Colonic mucosa (tissue), 4 donors: ENCODE data around the gene SLIT2. TPM values are rescaled to one million over a fixed set of nuclear protein-coding genes. Genes with fewer than 3 reads are reported as not detected.

Experiments used
- DNase-seq: peaks from one replicate; pipeline ENCODE4 v3.0.0-alpha.2; 2020
- H3K27ac ChIP-seq: fragments of 200-600 bp; one replicate; pipeline ENCODE4 v1.8.0; 2021
- H3K27me3 ChIP-seq: fragments of 200-600 bp; one replicate; pipeline ENCODE4 v1.8.0; 2021
- H3K36me3 ChIP-seq: fragments of 200-600 bp; one replicate; pipeline ENCODE4 v1.8.0; 2021
- H3K4me1 ChIP-seq: fragments of 200-600 bp; one replicate; pipeline ENCODE4 v1.8.0; 2021; ENCODE audit warnings: mild to moderate bottlenecking
- H3K4me3 ChIP-seq: fragments of 200-600 bp; one replicate; pipeline ENCODE4 v1.8.0; 2021
- H3K9ac ChIP-seq, 2 donors: one replicate each; pipeline ENCODE4 v1.7.0; 2013; ENCODE audit warnings: control low read depth in 2 of 2, low read depth in 2 of 2, low read length in 2 of 2
- H3K9me3 ChIP-seq: fragments of 200-600 bp; one replicate; pipeline ENCODE4 v1.8.0; 2021
- intact Hi-C: fragments of 100-400 bp; cut with DNase I; formaldehyde crosslinking; loops from one replicate; pipeline ENCODE4 v1.14.1; 2022
- total RNA-seq, 2 donors: library from RNA; stranded (reverse); fragmentation: NEBNext Ultra II Directional in 1 of 2; extraction: Animal tissue kit (Norgen Biotek cat#: 25700) in 1 of 2; gene quantifications; one replicate each; pipeline ENCODE4 v1.2.1, GENCODE V29; 2021
- TF ChIP-seq, protein P1 (sequence below): fragments of 200-600 bp; IDR thresholded peaks from one replicate; pipeline ENCODE4 v1.8.0; 2022; ENCODE audit warnings: antibody characterized with exemption, mild to moderate bottlenecking
- donor health status: healthy.
- donor health status: DM: no; HTN: no; CAD: no.
- donor health status: DM: no; HTN: no; CAD: no.

SLIT2 gene
- total RNA-seq, 2 donors from 2014 or later: 2.0 to 4.4 TPM

DNA sequence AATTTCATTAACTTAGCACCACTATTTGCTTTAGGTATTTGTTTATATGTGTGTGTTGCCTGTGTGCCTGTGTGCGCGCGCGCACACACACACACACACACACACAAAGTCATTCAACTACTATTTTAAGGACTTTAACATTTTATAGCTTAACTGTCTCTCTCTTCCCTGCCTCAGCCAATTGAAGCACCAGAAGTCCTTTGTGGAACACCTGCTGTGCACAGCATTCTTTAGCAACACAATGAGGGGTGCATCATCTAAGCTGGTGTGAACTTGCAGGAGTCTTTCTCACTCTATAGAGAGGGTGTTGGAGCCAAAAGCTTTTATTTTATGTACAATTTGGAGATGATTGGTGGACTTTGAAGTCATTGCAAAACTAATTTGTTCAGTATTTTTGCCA lies 31.3 kb downstream of the SLIT2 start:
- Histone ChIP-seq H3K9ac (no peak overlapping the region), H3K4me1 (no peaks in the 10 kb centered on the region), H3K27ac (no peak overlapping the region), H3K27me3 (no peaks in the 10 kb centered on the region), H3K36me3 (no peaks in the 10 kb centered on the region), H3K4me3 (no peak overlapping the region), H3K9me3 (no peaks in the 10 kb centered on the region)
- intact Hi-C loops: no loop called here
- TF ChIP-seq, protein P1, sequence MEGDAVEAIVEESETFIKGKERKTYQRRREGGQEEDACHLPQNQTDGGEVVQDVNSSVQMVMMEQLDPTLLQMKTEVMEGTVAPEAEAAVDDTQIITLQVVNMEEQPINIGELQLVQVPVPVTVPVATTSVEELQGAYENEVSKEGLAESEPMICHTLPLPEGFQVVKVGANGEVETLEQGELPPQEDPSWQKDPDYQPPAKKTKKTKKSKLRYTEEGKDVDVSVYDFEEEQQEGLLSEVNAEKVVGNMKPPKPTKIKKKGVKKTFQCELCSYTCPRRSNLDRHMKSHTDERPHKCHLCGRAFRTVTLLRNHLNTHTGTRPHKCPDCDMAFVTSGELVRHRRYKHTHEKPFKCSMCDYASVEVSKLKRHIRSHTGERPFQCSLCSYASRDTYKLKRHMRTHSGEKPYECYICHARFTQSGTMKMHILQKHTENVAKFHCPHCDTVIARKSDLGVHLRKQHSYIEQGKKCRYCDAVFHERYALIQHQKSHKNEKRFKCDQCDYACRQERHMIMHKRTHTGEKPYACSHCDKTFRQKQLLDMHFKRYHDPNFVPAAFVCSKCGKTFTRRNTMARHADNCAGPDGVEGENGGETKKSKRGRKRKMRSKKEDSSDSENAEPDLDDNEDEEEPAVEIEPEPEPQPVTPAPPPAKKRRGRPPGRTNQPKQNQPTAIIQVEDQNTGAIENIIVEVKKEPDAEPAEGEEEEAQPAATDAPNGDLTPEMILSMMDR: no peak
- DNase-seq: no peak

- H3K4me3 ChIP-seq: no peak overlapping the region
- H3K9me3 ChIP-seq: no peaks in the 10 kb centered on the region
- H3K9ac ChIP-seq: no peak overlapping the region
- no peak for DNase-seq
- H3K27me3 ChIP-seq: no peaks in the 10 kb centered on the region
- intact Hi-C loops: no loop called here
- TF ChIP-seq, protein P1: no peak
- no peak overlapping the region for H3K27ac ChIP-seq
- H3K36me3 ChIP-seq: no peaks in the 10 kb centered on the region
- H3K4me1 ChIP-seq: no peaks in the 10 kb centered on the region
Measured at GRCh38 chr4:20284990-20285389, 33.3 kb downstream of the SLIT2 start.

GRCh38 chr4:20287246-20287645 lies 35.5 kb downstream of the SLIT2 start:
- H3K9ac ChIP-seq: no peak overlapping the region
- no peaks in the 10 kb centered on the region for H3K36me3 ChIP-seq
- no peak overlapping the region for H3K27ac ChIP-seq
- H3K9me3 ChIP-seq: no peaks in the 10 kb centered on the region
- intact Hi-C loops: no loop called here
- no peak overlapping the region for H3K4me3 ChIP-seq
- H3K27me3 ChIP-seq: no peaks in the 10 kb centered on the region
- TF ChIP-seq, protein P1: no peak
- DNase-seq: no peak
- no peaks in the 10 kb centered on the region for H3K4me1 ChIP-seq

DNA sequence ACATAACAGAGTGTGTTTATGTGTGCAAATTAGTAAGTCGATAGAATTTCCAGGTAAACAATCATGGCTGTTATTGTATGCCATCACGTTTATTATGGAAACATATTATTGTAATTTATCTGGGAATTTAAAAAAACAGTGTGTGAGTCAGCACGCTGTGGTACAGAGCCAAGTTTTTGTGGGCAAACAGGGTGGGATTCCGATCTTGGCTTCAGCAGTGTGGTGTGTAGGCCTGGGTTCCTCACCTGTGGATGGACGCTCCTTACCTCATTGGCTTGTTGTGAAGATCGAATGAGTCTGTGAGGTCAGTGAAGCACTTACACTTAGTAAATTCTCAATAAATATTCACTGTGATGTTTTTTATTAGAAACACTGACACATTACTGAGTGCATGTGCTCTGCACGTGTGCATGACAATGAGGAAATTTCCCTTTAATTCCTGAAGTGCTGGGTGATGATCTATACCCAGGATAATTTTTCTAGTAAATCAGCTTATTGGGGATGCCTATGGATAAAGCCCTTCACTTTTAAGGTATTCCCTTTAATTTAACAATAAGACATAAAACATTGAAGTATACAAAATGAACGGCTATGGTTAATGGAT lies 36.4 kb downstream of the SLIT2 start:
- Histone ChIP-seq H3K4me3 (no peak overlapping the region), H3K4me1 (no peaks in the 10 kb centered on the region), H3K27ac (no peak overlapping the region), H3K9ac (no peak overlapping the region), H3K9me3 (no peaks in the 10 kb centered on the region), H3K36me3 (no peaks in the 10 kb centered on the region), H3K27me3 (no peaks in the 10 kb centered on the region)
- TF ChIP-seq, protein P1: no peak
- no peak for DNase-seq
- intact Hi-C loops: no loop called here

DNA sequence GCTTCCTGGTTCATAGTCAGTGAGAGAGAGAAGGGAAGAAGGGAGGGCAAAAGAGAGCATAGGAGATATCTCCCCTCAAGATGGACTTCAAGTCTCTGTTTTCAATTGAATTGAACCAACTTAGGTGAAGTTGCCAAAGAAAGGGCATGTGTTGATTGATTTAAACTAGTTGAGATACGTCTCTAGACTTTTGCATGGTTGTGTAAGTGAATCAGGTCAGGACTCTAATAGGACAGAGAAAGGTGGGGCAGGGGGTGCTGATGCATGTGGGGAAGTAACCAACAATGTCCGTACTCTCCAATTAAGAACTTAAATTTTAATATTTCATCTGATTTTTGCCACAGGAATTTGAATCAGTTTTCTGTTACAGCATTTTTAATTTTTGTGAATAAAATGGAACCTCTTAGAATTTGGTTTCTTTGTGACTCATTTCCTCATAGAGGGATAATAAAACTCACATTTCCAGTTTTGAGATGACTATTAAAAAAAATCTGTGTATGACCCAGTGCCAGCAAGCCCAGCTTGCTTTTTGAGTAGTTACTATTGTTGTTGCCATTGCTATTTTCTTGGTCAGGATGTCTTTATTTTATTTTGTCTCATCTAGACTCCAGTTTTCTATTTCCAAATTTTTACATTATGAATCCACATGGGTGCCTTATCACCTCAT lies 37.3 kb downstream of the SLIT2 start:
- TF ChIP-seq, protein P1: no peak
- intact Hi-C loops: no loop called here
- H3K9me3 ChIP-seq: no peaks in the 10 kb centered on the region
- DNase-seq: no peak
- H3K4me3 ChIP-seq: no peak overlapping the region
- H3K36me3 ChIP-seq: no peaks in the 10 kb centered on the region
- no peak overlapping the region for H3K27ac ChIP-seq
- no peaks in the 10 kb centered on the region for H3K27me3 ChIP-seq
- H3K4me1 ChIP-seq: no peaks in the 10 kb centered on the region
- no peak overlapping the region for H3K9ac ChIP-seq
